HG02763 (cell line): Measurements from ENCODE around the gene OXCT1.
"Not testable (repeated sequence)": the region's sequence is repeated elsewhere in the genome, so short reads cannot be mapped to it uniquely, and the experiment has no call there.

ENCODE experiments used
- ATAC-seq: cut with Tn5 transposase; IDR thresholded peaks from one replicate; pipeline ENCODE4 v1.9.1; 2021; ENCODE audit warnings: mild to moderate bottlenecking, moderate library complexity; ENCODE audit not compliant: unreplicated experiment

Gene OXCT1

GRCh38 chr5:41874512-41875060 is 4.4 kb upstream of the OXCT1 start:
- ATAC-seq: no peak

GRCh38 chr5:41871852-41872251 is 1.6 kb upstream of the OXCT1 start:
- no peak for ATAC-seq

- ATAC-seq: no peak
Measured at GRCh38 chr5:41870627-41871048, 413 bp upstream of the OXCT1 start.

- ATAC-seq: no peak
Measured at GRCh38 chr5:41869151-41869723, 988 bp downstream of the OXCT1 start.

GRCh38 chr5:41863871-41864486 is 6.2 kb downstream of the OXCT1 start:
- ATAC-seq: peak; percentile 64

GRCh38 chr5:41858890-41859289 is 11.3 kb downstream of the OXCT1 start:
- no peak for ATAC-seq

GRCh38 chr5:41857989-41858388 is 12.2 kb downstream of the OXCT1 start:
- no peak for ATAC-seq

- peak; percentile 87 for ATAC-seq
Measured at GRCh38 chr5:41856644-41857491, 13.4 kb downstream of the OXCT1 start.

- no peak for ATAC-seq
Measured at GRCh38 chr5:41852293-41852692, 17.9 kb downstream of the OXCT1 start.

- ATAC-seq: no peak
Measured at GRCh38 chr5:41851116-41851515, 19.1 kb downstream of the OXCT1 start.

GRCh38 chr5:41848983-41849382 is 21.2 kb downstream of the OXCT1 start:
- no peak for ATAC-seq

- not testable (repeated sequence) for ATAC-seq
Measured at GRCh38 chr5:41845751-41846150, 24.5 kb downstream of the OXCT1 start.

GRCh38 chr5:41844502-41844901 is 25.7 kb downstream of the OXCT1 start:
- no peak for ATAC-seq

- peak; percentile 59 for ATAC-seq
Measured at GRCh38 chr5:41843456-41844370, 26.5 kb downstream of the OXCT1 start.

GRCh38 chr5:41842777-41843176 is 27.4 kb downstream of the OXCT1 start:
- peak; percentile 85 for ATAC-seq

GRCh38 chr5:41841325-41841724 is 28.9 kb downstream of the OXCT1 start:
- ATAC-seq: no peak

- ATAC-seq: no peak
Measured at GRCh38 chr5:41840251-41840650, 30.0 kb downstream of the OXCT1 start.

- ATAC-seq: no peak
Measured at GRCh38 chr5:41837793-41838192, 32.4 kb downstream of the OXCT1 start.

GRCh38 chr5:41835645-41836044 is 34.6 kb downstream of the OXCT1 start:
- no peak for ATAC-seq

- no peak for ATAC-seq
Measured at GRCh38 chr5:41834506-41834905, 35.7 kb downstream of the OXCT1 start.

- no peak for ATAC-seq
Measured at GRCh38 chr5:41832430-41832829, 37.8 kb downstream of the OXCT1 start.
